B cell (primary cell): ENCODE results near the gene HLA-A.

Experiments
- CTCF ChIP-seq: fragments of 200-600 bp; IDR thresholded peaks from one replicate; pipeline ENCODE4 v1.8.0; 2022; ENCODE audit warnings: antibody characterized with exemption, mild to moderate bottlenecking
- EZH2 ChIP-seq: IDR thresholded peaks from 2 replicates; pipeline ENCODE4 v1.6.1; 2012; ENCODE audit warnings: borderline replicate concordance, low read depth, mild to moderate bottlenecking, moderate library complexity, low read length; ENCODE audit not compliant: insufficient read depth, poor library complexity, severe bottlenecking

- no peak for TF ChIP-seq EZH2
- no peak for TF ChIP-seq CTCF
Measured at GRCh38 chr6:29933955-29934354, 8.4 kb upstream of the HLA-A start.
